HFFc6 (cell line): ENCODE results near the gene ZNF667. TPM values are rescaled to one million over a fixed set of nuclear protein-coding genes. Genes with fewer than 3 reads are reported as not detected.

Experiments
- DNase-seq: peaks from one replicate; pipeline ENCODE4 v3.0.0-alpha.2; 2018
- H3K27ac Mint-ChIP-seq: 2 replicates; pipeline ENCODE4 v1.8.0; 2020; ENCODE audit warnings: mild to moderate bottlenecking, mixed read lengths
- H3K27me3 Mint-ChIP-seq: 2 replicates; pipeline ENCODE4 v1.8.0; 2021; ENCODE audit warnings: mild to moderate bottlenecking, moderate library complexity, mixed read lengths; ENCODE audit not compliant: insufficient read depth
- H3K36me3 Mint-ChIP-seq: 2 replicates; pipeline ENCODE4 v1.8.0; 2021; ENCODE audit warnings: low read depth, mixed read lengths
- H3K4me1 Mint-ChIP-seq: 2 replicates; pipeline ENCODE4 v1.8.0; 2020; ENCODE audit warnings: low read depth, mixed read lengths
- H3K4me3 Mint-ChIP-seq: 2 replicates; pipeline ENCODE4 v1.8.0; 2020; ENCODE audit warnings: mild to moderate bottlenecking, moderate library complexity, mixed read lengths
- H3K9me3 Mint-ChIP-seq: 2 replicates; pipeline ENCODE4 v1.8.0; 2020; ENCODE audit warnings: mild to moderate bottlenecking, mixed read lengths
- total RNA-seq, 6 experiments: library from RNA; stranded (reverse); fragmentation: NEBNext Ultra II Directional; extraction: Animal tissue kit (Norgen Biotek cat#: 25700); gene quantifications; 2 replicates in 1 of 6; 3 replicates in 5 of 6; pipeline ENCODE4 v1.2.3, GENCODE V29; 2021
- TF ChIP-seq, protein P1 (sequence below): fragments of 200-600 bp; sonication (generic); IDR thresholded peaks from 2 replicates; pipeline ENCODE4 v1.5.0; 2021; ENCODE audit warnings: antibody characterized with exemption, mild to moderate bottlenecking

ZNF667 gene
- total RNA-seq, 6 experiments from 2014 or later, result 0.13 to 2.2 (median 0.49) TPM

DNA sequence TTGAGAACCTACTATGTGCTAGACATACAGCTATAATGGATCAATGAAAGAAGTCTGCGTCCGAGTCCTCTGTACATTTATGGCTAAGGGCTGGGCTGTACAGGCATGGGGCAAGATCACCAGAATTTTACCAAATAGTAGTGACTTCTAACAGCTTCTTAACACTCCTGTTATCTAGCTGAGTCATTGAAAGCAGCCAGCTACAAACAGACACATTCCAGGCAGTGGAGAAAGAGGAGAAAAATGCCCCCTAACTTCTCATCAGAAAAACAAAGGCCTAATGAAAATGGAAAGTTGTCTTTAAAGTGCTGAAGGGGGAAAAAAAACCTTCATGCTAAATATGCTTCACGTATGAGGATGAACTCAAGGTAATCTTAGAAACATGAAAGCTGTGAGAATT lies 14.3 kb upstream of the ZNF667 start:
- Mint-ChIP-seq H3K36me3 (peaks cover 38% of the 10 kb centered on the region; the same call in 1 of the 2 replicates), H3K9me3 (peaks cover 79% of the 10 kb centered on the region), H3K27ac (no peak overlapping the region), H3K4me1 (no peaks in the 10 kb centered on the region), H3K4me3 (no peak overlapping the region), H3K27me3 (no peaks in the 10 kb centered on the region; the same call in 1 of the 2 replicates)
- DNase-seq, result no peak
- TF ChIP-seq, protein P1, sequence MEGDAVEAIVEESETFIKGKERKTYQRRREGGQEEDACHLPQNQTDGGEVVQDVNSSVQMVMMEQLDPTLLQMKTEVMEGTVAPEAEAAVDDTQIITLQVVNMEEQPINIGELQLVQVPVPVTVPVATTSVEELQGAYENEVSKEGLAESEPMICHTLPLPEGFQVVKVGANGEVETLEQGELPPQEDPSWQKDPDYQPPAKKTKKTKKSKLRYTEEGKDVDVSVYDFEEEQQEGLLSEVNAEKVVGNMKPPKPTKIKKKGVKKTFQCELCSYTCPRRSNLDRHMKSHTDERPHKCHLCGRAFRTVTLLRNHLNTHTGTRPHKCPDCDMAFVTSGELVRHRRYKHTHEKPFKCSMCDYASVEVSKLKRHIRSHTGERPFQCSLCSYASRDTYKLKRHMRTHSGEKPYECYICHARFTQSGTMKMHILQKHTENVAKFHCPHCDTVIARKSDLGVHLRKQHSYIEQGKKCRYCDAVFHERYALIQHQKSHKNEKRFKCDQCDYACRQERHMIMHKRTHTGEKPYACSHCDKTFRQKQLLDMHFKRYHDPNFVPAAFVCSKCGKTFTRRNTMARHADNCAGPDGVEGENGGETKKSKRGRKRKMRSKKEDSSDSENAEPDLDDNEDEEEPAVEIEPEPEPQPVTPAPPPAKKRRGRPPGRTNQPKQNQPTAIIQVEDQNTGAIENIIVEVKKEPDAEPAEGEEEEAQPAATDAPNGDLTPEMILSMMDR, result no peak

DNA sequence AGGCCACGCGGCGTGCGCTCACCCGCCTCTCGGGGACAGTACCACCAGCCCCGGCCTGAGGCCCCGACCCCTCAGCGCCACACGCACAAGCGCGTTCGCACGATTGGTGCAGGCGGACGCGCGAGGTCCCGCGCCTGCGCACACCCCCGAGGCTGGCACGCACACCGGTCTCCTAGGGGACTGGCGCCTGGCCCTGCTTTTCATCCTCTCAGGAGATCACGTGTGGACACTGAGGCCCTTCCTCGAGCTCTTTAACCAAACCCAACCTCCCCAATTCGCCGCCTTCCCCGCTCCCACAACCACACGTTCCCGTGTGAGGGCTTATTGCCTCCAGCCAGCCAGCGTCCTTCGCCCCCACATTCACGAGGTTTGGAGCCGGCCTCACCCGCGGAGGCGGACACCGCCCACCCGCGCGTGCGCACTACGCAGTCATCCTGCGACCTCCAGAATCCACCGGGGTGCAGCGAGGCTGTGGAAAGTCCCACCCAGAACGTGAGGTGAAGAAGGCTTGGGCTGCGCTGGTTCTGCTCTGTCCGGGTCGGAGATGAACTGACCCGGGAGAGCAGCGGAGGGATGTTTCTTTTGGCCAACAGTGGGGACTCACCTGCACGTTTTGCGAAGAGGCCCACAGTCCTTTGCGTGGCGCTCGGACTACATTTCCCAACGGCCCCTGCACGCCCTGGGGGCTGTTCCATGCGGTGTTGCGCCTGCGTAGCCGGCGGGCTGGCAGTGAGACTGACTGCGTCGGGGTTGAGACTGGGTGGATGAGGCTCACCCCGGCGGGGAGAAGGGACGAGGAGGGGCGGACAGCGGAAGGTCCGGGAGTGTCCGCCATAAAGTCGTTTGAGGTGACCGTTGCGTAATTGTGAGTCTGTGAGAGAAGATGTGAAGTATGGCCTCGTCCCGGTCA lies 539 bp upstream of the ZNF667 start:
- peaks cover 13% of the 10 kb centered on the region for H3K36me3 Mint-ChIP-seq
- TF ChIP-seq, protein P1, result no peak
- H3K27ac Mint-ChIP-seq, result peak overlapping the region; percentile 98
- peak; percentile 80 for DNase-seq
- peaks cover 76% of the 10 kb centered on the region for H3K9me3 Mint-ChIP-seq
- peak overlapping the region; percentile 91 for H3K4me3 Mint-ChIP-seq
- no peaks in the 10 kb centered on the region; the same call in 1 of the 2 replicates for H3K4me1 Mint-ChIP-seq
- peaks cover 2% of the 10 kb centered on the region for H3K27me3 Mint-ChIP-seq

DNA sequence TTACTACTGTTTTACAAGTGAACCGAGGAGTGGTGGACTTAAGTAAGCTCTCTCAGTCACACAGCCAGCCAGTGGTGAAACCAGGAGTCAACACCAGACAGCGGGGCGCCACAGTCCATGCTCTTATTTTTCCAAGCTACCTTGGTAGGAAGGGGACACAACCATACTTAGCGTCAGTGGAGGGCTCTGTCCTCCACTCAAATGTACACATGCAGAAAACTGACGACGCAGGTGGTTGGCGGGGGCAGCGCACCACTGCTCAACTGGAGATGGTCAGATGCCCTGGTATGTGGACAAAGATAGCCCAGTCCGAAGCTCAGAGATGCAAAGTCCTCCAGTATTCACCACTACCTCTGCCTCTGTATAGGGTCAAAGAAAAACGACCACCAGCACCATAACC lies 1.1 kb downstream of the ZNF667 start:
- Mint-ChIP-seq H3K27ac (peak overlapping the region; percentile 98; the same call in 1 of the 2 replicates), H3K36me3 (peaks cover 23% of the 10 kb centered on the region), H3K27me3 (peaks cover 2% of the 10 kb centered on the region), H3K9me3 (peaks cover 81% of the 10 kb centered on the region), H3K4me3 (peak overlapping the region; percentile 91; the same call in 1 of the 2 replicates), H3K4me1 (no peaks in the 10 kb centered on the region; the same call in 1 of the 2 replicates)
- TF ChIP-seq, protein P1, result no peak
- DNase-seq, result no peak

DNA sequence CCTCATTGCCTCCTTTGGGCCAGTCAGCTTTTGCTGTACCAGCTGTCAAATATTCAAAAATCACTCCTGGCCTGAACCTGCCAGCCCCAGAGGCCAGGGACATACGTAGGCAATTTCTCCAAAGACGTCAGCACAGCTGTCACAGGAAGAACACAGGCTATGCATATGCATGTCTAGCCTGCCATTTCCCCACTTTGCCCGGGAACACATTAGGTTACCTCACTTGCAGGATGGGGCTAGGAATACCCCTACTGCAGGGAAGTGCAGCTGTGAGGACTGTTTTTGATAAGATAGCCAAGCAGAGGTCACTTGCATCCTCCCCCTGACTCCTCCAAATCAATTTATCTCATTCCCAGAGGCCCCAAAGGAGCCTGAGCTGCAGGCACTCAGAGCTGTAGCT lies 2.8 kb downstream of the ZNF667 start:
- no peak for DNase-seq
- Mint-ChIP-seq H3K27ac (no peak overlapping the region), H3K4me1 (no peaks in the 10 kb centered on the region; the same call in 1 of the 2 replicates), H3K27me3 (peaks cover 2% of the 10 kb centered on the region), H3K9me3 (peaks cover 89% of the 10 kb centered on the region), H3K4me3 (no peak overlapping the region), H3K36me3 (peaks cover 23% of the 10 kb centered on the region)
- TF ChIP-seq, protein P1, result no peak

DNA sequence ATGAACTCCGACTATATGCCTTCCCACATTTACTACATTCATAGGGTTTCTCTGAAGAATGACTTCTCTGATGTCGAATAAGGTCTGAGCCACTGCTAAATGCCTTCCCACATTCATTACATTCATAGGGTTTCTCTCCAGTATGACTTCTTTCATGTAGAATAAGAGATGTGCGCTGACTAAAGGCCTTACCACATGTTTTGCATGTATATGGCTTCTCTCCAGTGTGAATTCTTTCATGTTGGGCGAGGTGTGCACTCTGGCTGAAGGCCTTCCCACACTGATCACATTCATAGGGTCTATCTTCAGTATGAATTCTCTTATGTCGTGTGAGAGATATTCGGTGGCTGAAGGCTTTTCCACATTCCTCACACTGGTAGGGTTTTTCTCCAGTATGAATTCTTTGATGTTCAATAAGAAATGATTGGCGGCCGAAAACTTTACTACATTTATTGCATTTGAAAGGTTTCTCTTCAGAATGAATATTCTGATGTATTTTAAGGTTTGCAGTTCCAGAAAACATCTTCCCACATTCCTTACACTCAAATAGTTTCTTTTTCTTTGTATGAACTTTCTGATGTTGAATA lies 35.8 kb downstream of the ZNF667 start:
- Mint-ChIP-seq H3K4me1 (no peaks in the 10 kb centered on the region), H3K36me3 (peaks cover 50% of the 10 kb centered on the region), H3K9me3 (peaks cover 74% of the 10 kb centered on the region), H3K4me3 (no peak overlapping the region), H3K27ac (no peak overlapping the region), H3K27me3 (no peaks in the 10 kb centered on the region)
- DNase-seq, result no peak
- TF ChIP-seq, protein P1, result no peak
